Keratinocyte (primary cell): ENCODE results near the gene PSMG2. TPM values are rescaled to one million over a fixed set of nuclear protein-coding genes. Genes with fewer than 3 reads are reported as not detected.
A peak's percentile ranks its signal among the peaks of the same experiment; 100 is the strongest.

Experiments used
- DNase-seq: peaks from one replicate; pipeline ENCODE4 v3.0.0-alpha.2; 2011; ENCODE audit warnings: low read depth, missing footprints, low spot score
- FAIRE-seq: peaks from 2 replicates; lab custom pipeline; 2011; peaks lifted over from hg19 to GRCh38; lab: Jason Lieb, UNC
- H2AFZ ChIP-seq: 2 replicates; pipeline ENCODE4 v1.6.0; 2012; ENCODE audit warnings: low read length, control low read depth, inconsistent platforms; ENCODE audit not compliant: control insufficient read depth
- H3K27ac ChIP-seq: 2 replicates; pipeline ENCODE4 v1.5.1; 2011; ENCODE audit warnings: low read length; ENCODE audit not compliant: control insufficient read depth, insufficient read depth
- H3K27me3 ChIP-seq: 3 replicates; pipeline ENCODE4 v1.6.0; 2011; ENCODE audit warnings: low read length; ENCODE audit not compliant: control insufficient read depth, insufficient read depth; ENCODE audit errors: extremely low read depth
- H3K36me3 ChIP-seq, 2 experiments: 2 replicates in 1 of 2; 3 replicates in 1 of 2; pipeline ENCODE4 v1.5.1; 2011; ENCODE audit warnings: low read length in 2 of 2, mild to moderate bottlenecking in 1 of 2; ENCODE audit not compliant: control insufficient read depth in 2 of 2, insufficient read depth in 2 of 2; ENCODE audit errors: extremely low read depth in 1 of 2
- H3K4me1 ChIP-seq: 3 replicates; pipeline ENCODE4 v1.5.1; 2011; ENCODE audit warnings: low read length; ENCODE audit not compliant: control insufficient read depth, insufficient read depth; ENCODE audit errors: extremely low read depth
- H3K4me2 ChIP-seq: 3 replicates; pipeline ENCODE4 v1.6.0; 2011; ENCODE audit warnings: low read depth, low read length; ENCODE audit not compliant: control insufficient read depth, insufficient read depth; ENCODE audit errors: extremely low read depth
- H3K4me3 ChIP-seq, 3 experiments: fragments of 200-600 bp in 1 of 3; sonication (generic) in 1 of 3; 2 replicates in 2 of 3; 3 replicates in 1 of 3; pipeline ENCODE4 v1.5.1; 2011 to 2016; ENCODE audit warnings: low read length in 3 of 3, mild to moderate bottlenecking in 3 of 3, control low read depth in 2 of 3, inconsistent platforms in 1 of 3, low read depth in 1 of 3, mixed read lengths in 1 of 3, mixed run types in 1 of 3, moderate library complexity in 1 of 3; ENCODE audit not compliant: control insufficient read depth in 2 of 3, insufficient read depth in 2 of 3; ENCODE audit errors: extremely low read depth in 1 of 3
- H3K79me2 ChIP-seq: 2 replicates; pipeline ENCODE4 v1.6.0; 2012; ENCODE audit warnings: low read length; ENCODE audit not compliant: control insufficient read depth, insufficient read depth
- H3K9ac ChIP-seq: 3 replicates; pipeline ENCODE4 v1.6.0; 2011; ENCODE audit warnings: low read length; ENCODE audit not compliant: control insufficient read depth, insufficient read depth; ENCODE audit errors: extremely low read depth
- H3K9me1 ChIP-seq: 3 replicates; pipeline ENCODE4 v1.6.0; 2011; ENCODE audit warnings: low read length; ENCODE audit not compliant: control insufficient read depth, insufficient read depth; ENCODE audit errors: extremely low read depth
- H3K9me3 ChIP-seq: 2 replicates; pipeline ENCODE4 v1.5.1; 2012; ENCODE audit warnings: low read depth, low read length; ENCODE audit not compliant: control insufficient read depth
- H4K20me1 ChIP-seq: 3 replicates; pipeline ENCODE4 v1.6.0; 2011; ENCODE audit warnings: low read length; ENCODE audit not compliant: control insufficient read depth, insufficient read depth; ENCODE audit errors: extremely low read depth
- CTCF ChIP-seq, 3 experiments: IDR thresholded peaks in 1 of 3; conservative IDR thresholded peaks in 1 of 3; optimal IDR thresholded peaks in 1 of 3; 2 replicates in 2 of 3; 3 replicates in 1 of 3; pipeline versions ENCODE3 to v1.5.1; 2011; ENCODE audit warnings: low read length in 3 of 3, mild to moderate bottlenecking in 3 of 3, moderate library complexity in 2 of 3, control low read depth in 1 of 3, inconsistent platforms in 1 of 3; ENCODE audit not compliant: insufficient read depth in 2 of 3; ENCODE audit errors: extremely low read depth in 1 of 3
- EZH2 ChIP-seq: IDR thresholded peaks from one replicate; pipeline ENCODE4 v1.6.1; 2012; ENCODE audit warnings: inconsistent platforms, mild to moderate bottlenecking, low read length, moderate library complexity
- dilution Hi-C: fragments of 300-500 bp; cut with MboI; formaldehyde crosslinking; loops from one replicate; pipeline ENCODE4 v1.7.0; 2020; ENCODE audit warnings: low sequenced_read_pairs; ENCODE audit not compliant: extremely low pct_ligation_motif_present
- polyA plus RNA-seq, 5 experiments: library from polyadenylated mRNA; depleted of rRNA in 3 of 5; stranded (reverse) in 3 of 5; stranded (forward) in 1 of 5; unstranded in 1 of 5; fragments of >200 nt; gene quantifications; 1 replicate in 1 of 5; 2 replicates in 3 of 5; 3 replicates in 1 of 5; pipeline versions ENCODE4 v1.2.1 to v1.2.3, GENCODE V29; 2011 to 2012; ENCODE audit warnings: missing spikeins in 2 of 5, low read depth in 1 of 5, low replicate concordance in 1 of 5

The PSMG2 gene
- polyA plus RNA-seq, 1 donor (not counting 4 experiments of a cell fraction or from before 2014, with no cell fraction given), result 69.3 TPM

- H3K79me2 ChIP-seq, result peaks cover 49% of the 10 kb centered on the region
- peaks cover 2% of the 10 kb centered on the region for H3K9me1 ChIP-seq
- H3K4me2 ChIP-seq, result peak overlapping the region; percentile 84
- no peak for TF ChIP-seq CTCF (optimal IDR thresholded peaks at IDR 0.05 in 1 of 3, IDR thresholded peaks at IDR 0.05 in 1 of 3, conservative IDR thresholded peaks at IDR 0.05 in 1 of 3; ENCODE audit: extremely low read depth in 1 of 3, insufficient read depth in 2 of 3, low read length in 3 of 3)
- H2AFZ ChIP-seq, result peak overlapping the region; percentile 96
- H3K4me3 ChIP-seq, result peak overlapping the region; percentile 69 to 97 (median 90)
- FAIRE-seq (no peak), DNase-seq (no peak)
- H4K20me1 ChIP-seq, result no peaks in the 10 kb centered on the region
- no peaks in the 10 kb centered on the region for H3K27me3 ChIP-seq
- peaks cover 24% of the 10 kb centered on the region for H3K4me1 ChIP-seq
- H3K27ac ChIP-seq, result peak overlapping the region; percentile 97
- dilution Hi-C loops, result no loop called here
- peak overlapping the region; percentile 99 for H3K9ac ChIP-seq
- H3K36me3 ChIP-seq, result peaks cover 6 to 10% of the 10 kb centered on the region in 2 experiments
- no peaks in the 10 kb centered on the region for H3K9me3 ChIP-seq
Measured at GRCh38 chr18:12703664-12704063, 822 bp downstream of the PSMG2 start.

- no peak overlapping the region for H3K27ac ChIP-seq
- no peak for TF ChIP-seq CTCF (optimal IDR thresholded peaks at IDR 0.05 in 1 of 3, IDR thresholded peaks at IDR 0.05 in 1 of 3, conservative IDR thresholded peaks at IDR 0.05 in 1 of 3; ENCODE audit: extremely low read depth in 1 of 3, insufficient read depth in 2 of 3, low read length in 3 of 3)
- TF ChIP-seq EZH2, result no peak
- no peak overlapping the region for H3K4me3 ChIP-seq
- no peak overlapping the region for H3K4me2 ChIP-seq
- no peaks in the 10 kb centered on the region for H3K9me3 ChIP-seq
- peaks cover 7% of the 10 kb centered on the region for H3K79me2 ChIP-seq
- dilution Hi-C loops, result no loop called here
- no peaks in the 10 kb centered on the region for H3K9me1 ChIP-seq
- no peaks in the 10 kb centered on the region for H3K27me3 ChIP-seq
- no peak for FAIRE-seq
- H2AFZ ChIP-seq, result no peak overlapping the region
- DNase-seq, result no peak
- H4K20me1 ChIP-seq, result no peaks in the 10 kb centered on the region
- H3K36me3 ChIP-seq, result peaks cover 11 to 23% of the 10 kb centered on the region in 2 experiments
- no peaks in the 10 kb centered on the region for H3K4me1 ChIP-seq
- no peak overlapping the region for H3K9ac ChIP-seq
Measured at GRCh38 chr18:12711446-12711845, 8.6 kb downstream of the PSMG2 start.
